Stomach (tissue), 4 donors: Measurements from ENCODE around the gene DIPK1C.

Source experiments
- POLR2A ChIP-seq, 4 donors: fragments of 450-650 bp; IDR thresholded peaks; one replicate each; pipeline ENCODE4 v1.6.1; 2016; ENCODE audit warnings: antibody characterized with exemption in 4 of 4, control low read depth in 2 of 4, mild to moderate bottlenecking in 1 of 4, moderate library complexity in 1 of 4
- TF ChIP-seq, protein P1 (sequence below), 7 experiments: fragments of 450-650 bp in 4 of 7; fragments of 200-600 bp in 3 of 7; sonication (generic) in 3 of 7; IDR thresholded peaks; one replicate each; pipeline ENCODE4 v1.5.1; 2016 to 2019; ENCODE audit warnings: antibody characterized with exemption in 7 of 7, control low read depth in 2 of 7, mild to moderate bottlenecking in 1 of 7

DNA sequence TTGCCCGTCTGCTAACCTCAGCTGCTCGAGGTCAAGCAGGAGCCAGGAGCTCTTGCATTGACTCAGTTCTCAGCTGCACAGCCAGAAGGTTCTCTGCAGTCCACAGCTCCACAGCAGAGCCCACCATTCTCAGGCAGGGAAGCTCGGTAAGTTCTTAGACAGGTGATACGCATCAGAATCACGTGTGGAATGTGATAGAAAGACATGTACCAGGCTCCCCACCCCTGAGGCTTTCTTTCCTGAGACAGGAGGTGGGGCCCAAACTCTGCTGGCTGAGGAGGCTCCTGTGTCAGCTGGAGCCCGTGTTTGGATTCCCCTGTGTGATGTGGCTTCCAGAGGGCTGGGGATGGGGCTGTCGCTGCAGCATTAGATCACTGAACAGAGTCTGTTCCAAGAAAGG, 28.0 kb downstream of the DIPK1C start:
- TF ChIP-seq, protein P1, sequence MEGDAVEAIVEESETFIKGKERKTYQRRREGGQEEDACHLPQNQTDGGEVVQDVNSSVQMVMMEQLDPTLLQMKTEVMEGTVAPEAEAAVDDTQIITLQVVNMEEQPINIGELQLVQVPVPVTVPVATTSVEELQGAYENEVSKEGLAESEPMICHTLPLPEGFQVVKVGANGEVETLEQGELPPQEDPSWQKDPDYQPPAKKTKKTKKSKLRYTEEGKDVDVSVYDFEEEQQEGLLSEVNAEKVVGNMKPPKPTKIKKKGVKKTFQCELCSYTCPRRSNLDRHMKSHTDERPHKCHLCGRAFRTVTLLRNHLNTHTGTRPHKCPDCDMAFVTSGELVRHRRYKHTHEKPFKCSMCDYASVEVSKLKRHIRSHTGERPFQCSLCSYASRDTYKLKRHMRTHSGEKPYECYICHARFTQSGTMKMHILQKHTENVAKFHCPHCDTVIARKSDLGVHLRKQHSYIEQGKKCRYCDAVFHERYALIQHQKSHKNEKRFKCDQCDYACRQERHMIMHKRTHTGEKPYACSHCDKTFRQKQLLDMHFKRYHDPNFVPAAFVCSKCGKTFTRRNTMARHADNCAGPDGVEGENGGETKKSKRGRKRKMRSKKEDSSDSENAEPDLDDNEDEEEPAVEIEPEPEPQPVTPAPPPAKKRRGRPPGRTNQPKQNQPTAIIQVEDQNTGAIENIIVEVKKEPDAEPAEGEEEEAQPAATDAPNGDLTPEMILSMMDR (IDR thresholded peaks at IDR 0.05) = no peak
- TF ChIP-seq POLR2A (IDR thresholded peaks at IDR 0.05) = no peak
